ENCODE results near the gene ELL2.
"Not testable (repeated sequence)": the region's sequence is repeated elsewhere in the genome, so short reads cannot be mapped to it uniquely, and the experiment has no call there.

Gene ELL2

DNA sequence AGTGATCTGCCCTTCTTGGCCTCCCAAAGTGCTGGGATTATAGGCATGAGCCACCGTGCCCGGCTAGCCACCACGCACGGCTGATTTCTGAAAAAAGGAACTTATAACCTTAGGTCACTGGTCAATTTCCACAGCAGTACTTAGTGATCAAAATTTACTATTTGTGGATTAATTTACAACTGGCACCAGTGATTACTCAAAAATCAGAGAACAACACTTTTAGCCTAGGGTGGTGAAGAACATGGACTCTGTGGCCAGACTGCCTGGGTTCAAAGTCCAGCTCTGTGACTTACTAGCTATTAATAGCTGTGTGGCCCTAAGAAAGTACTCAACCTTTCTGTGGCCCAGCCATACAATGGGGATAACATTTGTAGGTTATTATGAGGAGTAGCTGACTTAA, 88.3 kb downstream of the ELL2 start:
- no peak for FAIRE-seq
- TF ChIP-seq POLR2AphosphoS5 (IDR thresholded peaks at IDR 0.05; ENCODE audit: low read depth, low read length) (no peak), POU2F2 (IDR thresholded peaks at IDR 0.05; ENCODE audit: low read depth, low read length) (no peak), PAX5 (IDR thresholded peaks at IDR 0.05; ENCODE audit: insufficient read depth, low read length, severe bottlenecking) (no peak), SPI1 (IDR thresholded peaks at IDR 0.05; ENCODE audit: low read depth, low read length) (no peak), TAF1 (IDR thresholded peaks at IDR 0.05; ENCODE audit: low read depth, low read length) (no peak), POLR2A (IDR thresholded peaks at IDR 0.05; ENCODE audit: low read depth, low read length) (no peak)
- DNase-seq (ENCODE audit: insufficient read length, low spot score): no peak

DNA sequence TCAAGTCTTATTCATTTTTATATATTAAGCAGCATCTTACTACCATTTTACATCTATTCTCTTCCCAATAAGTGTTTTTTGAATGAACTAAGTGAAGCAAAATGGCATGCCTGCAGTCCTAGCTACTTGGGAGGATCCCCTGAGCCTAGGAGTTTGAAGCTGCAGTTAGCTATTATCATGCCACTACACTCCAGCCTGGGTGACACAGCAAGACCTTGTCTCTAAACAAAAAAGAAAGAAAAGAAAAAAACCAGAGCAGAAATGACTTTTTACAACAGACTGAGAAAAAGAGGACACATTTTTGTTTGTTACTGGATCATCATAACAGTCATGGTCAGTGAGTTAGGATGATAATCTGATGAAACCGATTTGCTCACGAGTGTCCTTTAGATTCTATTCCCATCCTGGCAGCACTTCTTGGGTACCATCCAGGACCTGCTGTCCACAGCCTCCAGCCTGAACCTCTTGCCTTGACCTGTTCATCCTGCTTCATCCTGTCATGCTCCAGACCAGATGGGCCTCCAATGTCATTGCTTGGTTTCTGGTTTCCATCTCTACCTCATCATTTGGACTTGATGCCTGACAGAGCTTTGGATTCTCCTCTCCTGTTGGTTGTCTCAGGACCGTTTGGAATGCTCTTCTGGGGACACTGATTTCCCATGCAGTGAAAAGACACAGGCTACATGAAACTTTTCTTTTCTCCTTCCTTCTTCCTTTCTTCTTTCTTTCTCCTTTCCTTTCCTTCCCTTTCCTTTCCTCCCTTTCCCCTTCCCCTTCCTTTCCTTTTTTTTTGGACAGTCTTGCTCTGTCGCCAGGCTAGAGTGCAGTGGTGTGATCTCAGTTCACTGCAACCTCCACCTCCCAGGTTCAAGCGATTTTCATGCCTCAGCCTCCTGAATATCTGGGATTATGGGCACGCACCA, 89.0 kb downstream of the ELL2 start:
- no peak for TF ChIP-seq POLR2A (IDR thresholded peaks at IDR 0.05; ENCODE audit: low read depth, low read length)
- no peak for TF ChIP-seq SPI1 (IDR thresholded peaks at IDR 0.05; ENCODE audit: low read depth, low read length)
- no peak for TF ChIP-seq TAF1 (IDR thresholded peaks at IDR 0.05; ENCODE audit: low read depth, low read length)
- no peak for TF ChIP-seq POLR2AphosphoS5 (IDR thresholded peaks at IDR 0.05; ENCODE audit: low read depth, low read length)
- TF ChIP-seq PAX5 (IDR thresholded peaks at IDR 0.05; ENCODE audit: insufficient read depth, low read length, severe bottlenecking): no peak
- no peak for TF ChIP-seq POU2F2 (IDR thresholded peaks at IDR 0.05; ENCODE audit: low read depth, low read length)
- no peak for DNase-seq (ENCODE audit: insufficient read length, low spot score)
- FAIRE-seq: no peak

DNA sequence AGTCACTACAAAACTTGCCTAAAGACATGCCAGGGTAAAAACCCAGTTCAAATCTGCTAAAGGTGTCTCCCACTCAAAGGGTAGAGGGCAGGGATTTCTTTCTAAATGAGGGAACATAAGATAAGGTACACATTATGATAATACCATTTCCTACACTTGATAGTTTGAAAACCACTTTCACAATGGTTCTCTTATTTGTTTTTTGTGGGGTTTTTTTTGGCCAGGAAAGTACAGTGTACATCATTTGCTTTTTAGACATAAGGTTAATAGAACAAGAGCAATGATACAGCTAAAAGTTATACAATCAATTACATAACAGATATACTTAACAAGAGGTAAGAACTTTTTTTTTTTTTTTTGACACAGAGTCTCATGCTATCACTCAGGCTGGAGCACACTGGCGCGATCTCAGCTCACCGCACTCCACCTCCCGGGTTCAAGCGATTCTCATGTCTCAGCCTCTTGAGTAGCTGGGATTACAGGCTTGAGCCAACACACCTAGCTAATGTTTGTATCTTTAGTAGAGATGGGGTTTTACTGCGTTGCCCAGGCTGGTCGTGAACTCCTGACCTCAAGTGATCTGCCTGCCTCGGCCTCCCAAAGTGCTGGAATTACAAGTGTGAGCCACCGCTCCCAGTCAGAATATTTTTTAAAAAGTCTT, 90.4 kb downstream of the ELL2 start:
- TF ChIP-seq SPI1 (IDR thresholded peaks at IDR 0.05; ENCODE audit: low read depth, low read length) (no peak), PAX5 (IDR thresholded peaks at IDR 0.05; ENCODE audit: insufficient read depth, low read length, severe bottlenecking) (no peak), POLR2A (IDR thresholded peaks at IDR 0.05; ENCODE audit: low read depth, low read length) (no peak), TAF1 (IDR thresholded peaks at IDR 0.05; ENCODE audit: low read depth, low read length) (no peak), POLR2AphosphoS5 (IDR thresholded peaks at IDR 0.05; ENCODE audit: low read depth, low read length) (no peak), POU2F2 (IDR thresholded peaks at IDR 0.05; ENCODE audit: low read depth, low read length) (no peak)
- no peak for FAIRE-seq
- no peak for DNase-seq (ENCODE audit: insufficient read length, low spot score)

DNA sequence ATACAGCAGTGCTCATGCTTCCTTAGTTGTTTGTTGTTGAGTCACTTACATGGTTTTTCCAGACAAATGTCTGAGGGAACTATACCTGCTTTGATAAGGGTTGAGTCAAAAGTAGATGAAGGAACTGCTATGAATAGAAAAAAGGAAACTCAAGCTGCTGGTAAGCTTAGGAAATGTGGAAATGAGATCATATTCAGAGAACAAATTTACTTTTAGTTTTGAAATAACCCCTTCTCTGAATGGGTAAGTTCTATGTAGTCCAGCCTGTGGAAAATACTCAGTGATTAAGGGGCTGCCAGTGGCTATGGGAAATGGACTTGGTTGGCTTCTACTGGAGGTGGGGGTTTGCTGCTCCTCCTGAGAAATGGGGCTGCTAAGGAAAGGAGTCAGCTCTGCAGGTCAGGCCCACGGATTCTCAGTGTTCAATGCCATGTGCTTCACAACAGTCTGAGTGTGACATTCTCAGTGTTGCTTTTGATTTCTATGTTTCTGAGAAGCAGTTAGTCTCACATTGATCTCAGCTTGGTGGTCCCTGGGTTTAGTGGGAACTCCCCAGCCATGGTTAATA, 91.5 kb downstream of the ELL2 start:
- peak; percentile 80 for FAIRE-seq
- TF ChIP-seq SPI1 (IDR thresholded peaks at IDR 0.05; ENCODE audit: low read depth, low read length): peak; percentile 44
- no peak for TF ChIP-seq POU2F2 (IDR thresholded peaks at IDR 0.05; ENCODE audit: low read depth, low read length)
- DNase-seq (ENCODE audit: insufficient read length, low spot score): no peak

DNA sequence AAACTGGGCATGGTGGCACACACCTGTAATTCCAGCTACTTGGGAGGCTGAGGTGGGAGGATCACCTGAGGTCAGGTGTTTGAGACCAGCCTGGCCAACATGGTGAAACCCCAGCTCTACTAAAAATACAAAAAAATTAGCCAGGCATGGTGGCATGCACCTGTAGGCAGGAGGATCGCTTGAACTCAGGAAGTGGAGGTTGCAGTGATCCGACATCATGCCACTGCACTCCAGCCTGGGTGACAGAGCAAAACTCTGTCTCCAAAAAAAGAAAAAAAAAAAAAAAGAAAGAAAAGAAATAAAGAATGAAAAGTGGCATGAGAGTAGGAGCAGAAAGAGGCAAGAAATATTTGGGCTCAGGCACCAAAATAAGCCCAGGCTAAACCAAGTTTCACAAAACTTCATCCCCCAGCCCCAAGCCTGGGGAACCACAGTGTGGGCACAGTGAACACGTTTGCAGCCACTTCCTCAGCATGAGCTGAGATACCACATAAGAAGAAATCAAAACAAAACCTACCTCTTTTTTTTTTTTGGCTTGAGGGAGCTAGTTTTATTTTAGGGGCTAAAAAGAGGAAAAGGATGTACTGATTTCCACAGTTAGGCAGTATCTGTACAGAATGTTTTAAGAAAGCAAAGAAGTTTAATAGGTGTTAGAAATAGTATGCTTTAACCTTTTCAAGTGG, 92.3 kb downstream of the ELL2 start:
- peak; percentile 35 for FAIRE-seq
- not testable (repeated sequence) for DNase-seq (ENCODE audit: insufficient read length, low spot score)
- TF ChIP-seq SPI1 (IDR thresholded peaks at IDR 0.05; ENCODE audit: low read depth, low read length): peak; percentile 79

DNA sequence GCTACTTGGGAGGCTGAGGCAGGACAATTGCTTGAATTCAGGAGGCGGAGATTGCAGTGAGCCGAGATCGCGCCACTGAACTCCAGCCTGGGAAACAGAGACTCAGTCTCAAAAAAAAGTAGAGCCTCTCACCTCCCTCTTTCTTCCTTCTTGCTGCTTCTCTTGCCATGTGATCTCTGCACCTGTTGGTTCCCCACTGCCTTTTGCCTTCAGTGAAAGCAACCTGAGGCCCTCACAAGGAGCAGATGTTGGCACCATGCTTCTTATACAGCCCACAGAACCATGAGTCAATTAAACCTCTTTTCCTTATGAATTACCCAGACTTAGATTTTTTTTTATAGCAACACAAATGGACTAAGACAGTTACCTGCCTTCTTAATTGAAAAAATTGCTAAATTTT, 93.5 kb downstream of the ELL2 start:
- TF ChIP-seq POLR2AphosphoS5 (IDR thresholded peaks at IDR 0.05; ENCODE audit: low read depth, low read length) (no peak), POLR2A (IDR thresholded peaks at IDR 0.05; ENCODE audit: low read depth, low read length) (no peak), PAX5 (IDR thresholded peaks at IDR 0.05; ENCODE audit: insufficient read depth, low read length, severe bottlenecking) (no peak), POU2F2 (IDR thresholded peaks at IDR 0.05; ENCODE audit: low read depth, low read length) (no peak), SPI1 (IDR thresholded peaks at IDR 0.05; ENCODE audit: low read depth, low read length) (no peak), TAF1 (IDR thresholded peaks at IDR 0.05; ENCODE audit: low read depth, low read length) (no peak)
- DNase-seq (ENCODE audit: insufficient read length, low spot score) (no peak), FAIRE-seq (no peak)

DNA sequence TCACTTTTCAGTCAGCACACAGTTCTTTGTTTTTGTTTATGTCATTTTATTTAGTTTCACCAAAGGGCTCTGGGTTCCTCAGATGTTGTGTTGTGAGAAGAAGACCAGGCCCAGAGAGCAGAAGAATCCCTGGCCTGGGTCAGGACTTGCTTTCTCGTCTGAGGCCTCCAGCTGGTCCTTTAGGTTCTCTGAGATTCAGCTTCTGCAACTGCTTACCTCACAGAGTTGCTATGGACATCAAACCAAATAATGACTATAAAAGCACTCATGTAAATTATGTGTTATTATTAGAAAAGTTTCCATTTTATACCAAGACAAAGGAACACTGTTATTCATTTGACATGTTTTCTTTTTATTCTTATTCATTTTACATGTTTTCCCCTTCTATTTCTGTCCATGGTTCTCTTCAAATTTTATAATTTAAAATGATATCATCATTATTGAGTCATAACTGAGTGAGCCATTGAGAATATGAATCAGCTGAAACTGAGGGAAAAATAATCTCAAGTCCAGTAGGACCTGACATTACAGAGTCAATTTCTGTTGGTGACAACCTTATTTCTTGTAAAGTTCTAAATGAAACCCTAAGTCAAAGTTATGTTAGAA, 95.1 kb downstream of the ELL2 start:
- no peak for DNase-seq (ENCODE audit: insufficient read length, low spot score)
- no peak for FAIRE-seq
- TF ChIP-seq SPI1 (IDR thresholded peaks at IDR 0.05; ENCODE audit: low read depth, low read length): no peak
- no peak for TF ChIP-seq POU2F2 (IDR thresholded peaks at IDR 0.05; ENCODE audit: low read depth, low read length)
- TF ChIP-seq POLR2A (IDR thresholded peaks at IDR 0.05; ENCODE audit: low read depth, low read length): no peak
- TF ChIP-seq POLR2AphosphoS5 (IDR thresholded peaks at IDR 0.05; ENCODE audit: low read depth, low read length): no peak
- no peak for TF ChIP-seq PAX5 (IDR thresholded peaks at IDR 0.05; ENCODE audit: insufficient read depth, low read length, severe bottlenecking)
- no peak for TF ChIP-seq TAF1 (IDR thresholded peaks at IDR 0.05; ENCODE audit: low read depth, low read length)

DNA sequence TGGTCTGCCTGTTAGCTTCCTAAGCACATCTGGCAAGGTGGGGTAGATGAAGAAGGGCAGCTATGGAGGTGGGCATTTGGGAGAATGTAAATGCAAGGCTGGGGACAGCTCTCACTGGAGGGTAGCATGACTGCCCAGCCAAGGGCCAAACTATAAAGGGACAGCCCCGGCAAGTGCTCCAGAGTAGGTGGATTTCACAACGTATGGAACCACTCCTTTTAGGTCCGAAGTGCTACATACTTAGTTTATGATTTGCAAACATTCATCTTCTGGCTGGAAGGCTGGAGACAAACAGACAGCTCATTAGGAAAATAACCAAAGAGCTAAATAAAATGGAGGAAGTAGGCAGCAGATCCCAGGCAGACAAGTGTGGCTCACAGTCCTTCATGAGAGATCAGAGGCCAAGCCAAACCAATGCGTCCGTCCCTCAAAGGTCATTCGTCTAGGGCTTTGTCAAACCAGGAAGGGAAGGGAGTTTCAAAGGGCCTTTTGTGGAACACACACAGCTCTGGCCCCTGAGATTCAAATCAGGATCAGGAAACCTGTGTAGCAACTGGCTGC, 96.6 kb downstream of the ELL2 start:
- TF ChIP-seq TAF1 (IDR thresholded peaks at IDR 0.05; ENCODE audit: low read depth, low read length): no peak
- TF ChIP-seq PAX5 (IDR thresholded peaks at IDR 0.05; ENCODE audit: insufficient read depth, low read length, severe bottlenecking): no peak
- TF ChIP-seq POLR2A (IDR thresholded peaks at IDR 0.05; ENCODE audit: low read depth, low read length): no peak
- no peak for TF ChIP-seq POU2F2 (IDR thresholded peaks at IDR 0.05; ENCODE audit: low read depth, low read length)
- TF ChIP-seq SPI1 (IDR thresholded peaks at IDR 0.05; ENCODE audit: low read depth, low read length): no peak
- TF ChIP-seq POLR2AphosphoS5 (IDR thresholded peaks at IDR 0.05; ENCODE audit: low read depth, low read length): no peak
- DNase-seq (ENCODE audit: insufficient read length, low spot score) (no peak), FAIRE-seq (no peak)

DNA sequence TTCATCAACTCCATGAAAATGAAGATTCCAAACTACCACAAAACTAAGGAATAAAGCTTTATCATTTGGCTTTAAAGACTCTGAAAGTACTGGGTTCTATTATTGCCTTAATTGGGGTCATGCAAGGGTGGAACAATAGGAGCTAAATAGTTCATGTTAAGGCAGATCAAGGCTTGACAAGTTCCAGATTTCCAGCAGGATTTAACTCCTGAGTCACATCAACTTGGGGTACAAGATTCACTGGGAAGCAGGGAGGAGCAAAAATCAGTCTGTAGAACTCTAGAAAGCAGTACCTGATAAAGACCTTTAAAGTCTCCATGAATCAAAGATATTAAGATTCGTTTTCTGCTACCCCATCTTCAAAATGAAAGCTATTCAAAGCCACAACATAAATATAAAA, 97.2 kb downstream of the ELL2 start:
- DNase-seq (ENCODE audit: insufficient read length, low spot score): no peak
- no peak for FAIRE-seq
- TF ChIP-seq POLR2A (IDR thresholded peaks at IDR 0.05; ENCODE audit: low read depth, low read length) (no peak), TAF1 (IDR thresholded peaks at IDR 0.05; ENCODE audit: low read depth, low read length) (no peak), PAX5 (IDR thresholded peaks at IDR 0.05; ENCODE audit: insufficient read depth, low read length, severe bottlenecking) (no peak), SPI1 (IDR thresholded peaks at IDR 0.05; ENCODE audit: low read depth, low read length) (no peak), POLR2AphosphoS5 (IDR thresholded peaks at IDR 0.05; ENCODE audit: low read depth, low read length) (no peak), POU2F2 (IDR thresholded peaks at IDR 0.05; ENCODE audit: low read depth, low read length) (no peak)
